ENCODE results near the gene MALT1.
"Not testable (repeated sequence)": the region's sequence is repeated elsewhere in the genome, so short reads cannot be mapped to it uniquely, and the experiment has no call there.

The MALT1 gene

GRCh38 chr18:58770601-58771000, 99.3 kb downstream of the MALT1 start:
- in situ Hi-C loops (cut with HindIII; ENCODE audit: low sequenced_read_pairs) = no loop called here
- no peak for DNase-seq (ENCODE audit: low read depth)
- H3K4me3 ChIP-seq (ENCODE audit: low read depth, low read length) = no peak overlapping the region
- no peak for TF ChIP-seq CTCF (IDR thresholded peaks at IDR 0.05; ENCODE audit: low read depth, low read length, missing control alignments)

GRCh38 chr18:58772161-58772560, 100.9 kb downstream of the MALT1 start:
- in situ Hi-C loops (cut with HindIII; ENCODE audit: low sequenced_read_pairs) = no loop called here
- no peak for TF ChIP-seq CTCF (IDR thresholded peaks at IDR 0.05; ENCODE audit: low read depth, low read length, missing control alignments)
- no peak for DNase-seq (ENCODE audit: low read depth)
- no peak overlapping the region for H3K4me3 ChIP-seq (ENCODE audit: low read depth, low read length)

GRCh38 chr18:58776084-58776483, 104.8 kb downstream of the MALT1 start:
- in situ Hi-C loops (cut with HindIII; ENCODE audit: low sequenced_read_pairs) = loop anchor here (5.0 kb wide), 1 partner anchor 296 kb away; no protein-coding TSS in a partner anchor
- TF ChIP-seq CTCF (IDR thresholded peaks at IDR 0.05; ENCODE audit: low read depth, low read length, missing control alignments) = no peak
- DNase-seq (ENCODE audit: low read depth) = no peak
- H3K4me3 ChIP-seq (ENCODE audit: low read depth, low read length) = no peak overlapping the region

- in situ Hi-C loops (cut with HindIII; ENCODE audit: low sequenced_read_pairs) = loop anchor here (5.0 kb wide), 1 partner anchor 296 kb away; no protein-coding TSS in a partner anchor
- not testable (repeated sequence) for H3K4me3 ChIP-seq (ENCODE audit: low read depth, low read length); DNase-seq (ENCODE audit: low read depth)
Observed at GRCh38 chr18:58776541-58776940, 105.3 kb downstream of the MALT1 start.

GRCh38 chr18:58777471-58777870, 106.2 kb downstream of the MALT1 start:
- no peak for TF ChIP-seq CTCF (IDR thresholded peaks at IDR 0.05; ENCODE audit: low read depth, low read length, missing control alignments)
- in situ Hi-C loops (cut with HindIII; ENCODE audit: low sequenced_read_pairs) = loop anchor here (5.0 kb wide), 1 partner anchor 295 kb away; no protein-coding TSS in a partner anchor

GRCh38 chr18:58779529-58779928, 108.3 kb downstream of the MALT1 start:
- H3K4me3 ChIP-seq (ENCODE audit: low read depth, low read length) = no peak overlapping the region
- no peak for DNase-seq (ENCODE audit: low read depth)
- in situ Hi-C loops (cut with HindIII; ENCODE audit: low sequenced_read_pairs) = loop anchor here (5.0 kb wide), 1 partner anchor 293 kb away; no protein-coding TSS in a partner anchor
- TF ChIP-seq CTCF (IDR thresholded peaks at IDR 0.05; ENCODE audit: low read depth, low read length, missing control alignments) = no peak

More at GRCh38 chr18:58777471-58777870, 106.2 kb downstream of the MALT1 start:
- H3K4me3 ChIP-seq (ENCODE audit: low read depth, low read length) = no peak overlapping the region
- no peak for DNase-seq (ENCODE audit: low read depth)

- no peak for DNase-seq (ENCODE audit: low read depth)
- H3K4me3 ChIP-seq (ENCODE audit: low read depth, low read length) = no peak overlapping the region
- in situ Hi-C loops (cut with HindIII; ENCODE audit: low sequenced_read_pairs) = loop anchor here (10.0 kb wide), 1 partner anchor 115 kb away; no protein-coding TSS in a partner anchor
- no peak for TF ChIP-seq CTCF (IDR thresholded peaks at IDR 0.05; ENCODE audit: low read depth, low read length, missing control alignments)
Observed at GRCh38 chr18:58780045-58780444, 108.8 kb downstream of the MALT1 start.

All from astrocyte of the cerebellum (primary cell).